HG02642 (cell line): Measurements from ENCODE around the gene CRB2.

Source experiments
- ATAC-seq: cut with Tn5 transposase; IDR thresholded peaks from one replicate; pipeline ENCODE4 v1.9.1; 2021; ENCODE audit warnings: mild to moderate bottlenecking; ENCODE audit not compliant: unreplicated experiment, poor library complexity

The CRB2 gene

DNA sequence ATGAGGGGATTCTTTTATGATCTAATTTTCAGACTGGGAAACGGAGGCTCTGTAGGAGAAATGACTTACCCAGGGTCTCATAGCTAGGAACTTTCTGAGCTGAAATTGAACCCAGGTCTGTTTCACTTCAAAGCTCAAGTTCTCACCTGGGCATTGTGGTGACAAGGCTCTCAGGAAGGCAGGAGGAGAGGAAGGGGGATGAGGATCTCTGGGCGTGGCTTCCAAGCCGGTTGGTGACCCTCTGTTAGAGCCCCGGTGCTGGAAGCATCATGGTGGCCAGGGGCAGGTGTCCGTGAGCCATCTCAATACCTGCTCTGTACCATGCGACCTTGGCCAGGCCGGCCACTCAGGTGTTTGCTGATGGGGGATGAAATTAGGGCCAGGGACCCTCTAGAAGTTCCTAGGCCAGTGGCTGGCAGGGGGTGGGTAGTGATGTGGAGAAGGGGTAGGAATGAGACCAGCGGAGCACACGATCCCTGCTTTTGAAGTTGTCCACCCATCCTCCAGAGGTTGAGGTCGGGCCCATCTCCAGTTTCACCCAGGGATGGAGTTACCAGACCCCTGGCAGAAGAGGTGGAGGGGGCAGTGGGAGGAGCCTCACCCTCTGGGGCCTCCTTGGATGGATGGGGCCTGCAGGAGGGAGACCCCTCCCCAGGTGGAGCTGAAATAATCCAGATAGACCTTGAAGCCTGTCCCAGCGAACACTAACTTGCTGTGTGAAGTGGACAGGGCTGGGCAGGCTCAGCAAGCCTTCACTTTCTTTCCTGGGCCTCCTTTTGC, 5.9 kb downstream of the CRB2 start:
- ATAC-seq, result no peak

DNA sequence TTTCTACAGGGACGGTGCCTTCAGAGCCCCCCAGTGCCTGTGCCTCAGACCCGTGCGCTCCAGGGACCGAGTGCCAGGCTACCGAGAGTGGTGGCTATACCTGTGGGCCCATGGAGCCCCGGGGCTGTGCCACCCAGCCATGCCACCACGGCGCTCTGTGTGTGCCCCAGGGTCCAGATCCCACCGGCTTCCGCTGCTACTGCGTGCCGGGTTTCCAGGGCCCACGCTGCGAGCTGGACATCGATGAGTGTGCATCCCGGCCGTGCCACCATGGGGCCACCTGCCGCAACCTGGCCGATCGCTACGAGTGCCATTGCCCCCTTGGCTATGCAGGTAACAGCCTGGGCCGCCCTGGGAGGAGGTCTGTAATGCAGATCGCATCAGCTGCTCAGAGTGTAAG, 6.9 kb downstream of the CRB2 start:
- ATAC-seq, result no peak

DNA sequence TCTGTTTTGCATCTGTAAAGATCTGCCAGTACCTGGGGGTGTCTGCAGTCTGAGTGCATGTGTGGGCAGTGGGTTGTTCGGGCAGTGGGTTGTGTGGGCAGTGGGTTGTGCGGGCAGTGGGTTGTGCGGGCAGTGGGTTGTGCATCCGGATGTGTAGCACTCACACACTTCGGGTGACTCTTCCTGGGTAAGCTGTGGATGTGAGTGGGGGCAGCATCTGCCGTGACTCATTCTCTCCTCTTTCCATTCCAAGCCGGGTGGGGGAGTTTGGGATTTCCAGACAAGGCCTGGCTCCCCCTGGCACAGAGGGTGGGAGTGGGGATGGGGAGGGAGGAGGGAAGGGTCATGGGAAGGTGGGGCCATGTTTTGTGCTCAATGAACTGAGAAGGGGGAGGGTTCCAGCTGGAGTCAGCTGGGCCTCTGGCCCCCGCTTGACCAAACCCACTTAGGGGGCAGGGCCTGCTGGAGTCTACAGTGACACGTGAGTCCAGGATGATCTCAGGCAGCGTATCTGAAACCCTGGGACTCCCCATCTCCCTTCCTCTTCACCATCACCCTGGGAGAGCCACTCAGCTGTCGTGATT, 8.3 kb downstream of the CRB2 start:
- no peak for ATAC-seq

DNA sequence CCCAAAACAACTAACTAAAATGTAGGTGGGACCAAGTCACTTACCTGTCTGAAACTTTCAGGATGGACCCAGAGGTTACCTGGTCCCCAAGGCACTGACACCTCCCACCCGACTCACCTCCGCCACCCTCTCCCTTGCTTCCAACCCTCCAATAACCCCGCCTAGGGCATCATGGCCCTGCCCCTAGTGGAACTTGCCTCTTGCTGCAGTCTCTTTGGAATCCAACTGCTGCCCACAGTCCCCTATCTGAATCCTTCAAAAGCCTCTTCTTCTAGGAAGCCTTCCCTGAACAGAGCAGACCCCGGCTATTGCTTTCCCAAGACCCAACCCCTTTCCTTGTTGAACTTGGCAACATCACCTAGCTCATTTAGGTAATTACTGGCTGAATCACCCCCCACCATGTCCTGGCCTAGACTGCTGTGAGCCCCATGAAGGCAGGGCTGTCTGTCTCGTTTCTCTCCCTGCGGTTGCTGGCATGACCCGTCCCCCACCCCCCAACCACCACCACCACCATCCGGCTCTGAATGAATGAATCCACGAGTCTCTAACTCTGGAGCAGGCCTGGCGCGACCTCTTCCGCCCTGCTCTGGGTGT, 9.4 kb downstream of the CRB2 start:
- ATAC-seq, result no peak

DNA sequence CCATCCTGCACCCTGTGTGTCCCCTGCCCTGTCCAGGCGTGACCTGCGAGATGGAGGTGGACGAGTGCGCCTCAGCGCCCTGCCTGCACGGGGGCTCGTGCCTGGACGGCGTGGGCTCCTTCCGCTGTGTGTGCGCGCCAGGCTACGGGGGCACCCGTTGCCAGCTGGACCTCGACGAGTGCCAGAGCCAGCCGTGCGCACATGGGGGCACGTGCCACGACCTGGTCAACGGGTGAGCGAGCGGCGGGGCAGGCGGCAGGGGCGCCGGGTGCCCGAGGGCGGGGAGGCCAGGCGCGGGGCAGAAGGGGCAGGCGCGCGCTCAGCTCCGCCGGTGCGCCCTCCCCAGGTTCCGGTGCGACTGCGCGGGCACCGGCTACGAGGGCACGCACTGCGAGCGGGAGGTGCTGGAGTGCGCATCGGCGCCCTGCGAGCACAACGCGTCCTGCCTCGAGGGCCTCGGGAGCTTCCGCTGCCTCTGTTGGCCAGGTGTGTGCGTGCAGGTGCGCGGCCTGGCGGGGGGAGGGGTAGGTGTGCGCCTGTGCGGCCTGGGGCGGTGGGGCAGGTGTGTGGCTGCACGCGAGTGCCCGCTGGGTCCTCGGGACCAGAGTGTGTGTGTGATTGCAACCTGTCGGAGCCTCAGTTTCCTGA, 10.0 kb downstream of the CRB2 start:
- ATAC-seq, result no peak

DNA sequence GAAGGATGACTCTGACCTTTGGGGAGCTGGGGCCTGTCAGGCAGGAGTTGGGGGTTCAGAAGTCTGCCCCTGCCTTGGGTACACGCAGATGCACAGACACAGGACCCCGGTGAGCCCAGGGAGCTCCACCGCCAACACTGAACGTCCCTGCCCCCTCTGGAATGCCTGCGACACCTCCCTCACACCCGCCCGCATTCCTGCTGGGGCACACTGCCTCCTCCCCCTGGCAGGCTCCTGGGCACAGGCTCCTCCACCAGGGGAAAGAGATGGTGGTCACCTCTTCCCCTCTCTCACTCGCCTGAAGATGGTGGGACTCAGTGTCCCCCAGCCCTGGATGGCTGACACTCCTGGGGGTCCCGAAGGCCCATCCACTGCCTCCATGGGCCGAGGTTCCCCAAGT, 12.0 kb downstream of the CRB2 start:
- no peak for ATAC-seq

GRCh38 chr9:123368536-123369153, 12.6 kb downstream of the CRB2 start:
- ATAC-seq, result no peak

GRCh38 chr9:123369296-123369695, 13.3 kb downstream of the CRB2 start:
- no peak for ATAC-seq

- no peak for ATAC-seq
These were observed 14.1 kb downstream of the CRB2 start for GRCh38 chr9:123370108-123370507.

- no peak for ATAC-seq
These were observed 14.7 kb downstream of the CRB2 start for GRCh38 chr9:123370526-123371227.

DNA sequence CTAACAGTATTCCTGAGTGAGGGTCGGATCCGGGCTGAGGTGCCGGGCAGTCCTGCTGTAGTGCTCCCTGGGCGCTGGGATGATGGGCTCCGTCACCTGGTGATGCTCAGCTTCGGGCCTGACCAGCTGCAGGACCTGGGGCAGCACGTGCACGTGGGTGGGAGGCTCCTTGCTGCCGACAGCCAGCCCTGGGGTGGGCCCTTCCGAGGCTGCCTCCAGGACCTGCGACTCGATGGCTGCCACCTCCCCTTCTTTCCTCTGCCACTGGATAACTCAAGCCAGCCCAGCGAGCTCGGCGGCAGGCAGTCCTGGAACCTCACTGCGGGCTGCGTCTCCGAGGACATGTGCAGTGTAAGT, 15.2 kb downstream of the CRB2 start:
- ATAC-seq, result no peak

GRCh38 chr9:123371805-123372590, 16.0 kb downstream of the CRB2 start:
- ATAC-seq, result no peak

DNA sequence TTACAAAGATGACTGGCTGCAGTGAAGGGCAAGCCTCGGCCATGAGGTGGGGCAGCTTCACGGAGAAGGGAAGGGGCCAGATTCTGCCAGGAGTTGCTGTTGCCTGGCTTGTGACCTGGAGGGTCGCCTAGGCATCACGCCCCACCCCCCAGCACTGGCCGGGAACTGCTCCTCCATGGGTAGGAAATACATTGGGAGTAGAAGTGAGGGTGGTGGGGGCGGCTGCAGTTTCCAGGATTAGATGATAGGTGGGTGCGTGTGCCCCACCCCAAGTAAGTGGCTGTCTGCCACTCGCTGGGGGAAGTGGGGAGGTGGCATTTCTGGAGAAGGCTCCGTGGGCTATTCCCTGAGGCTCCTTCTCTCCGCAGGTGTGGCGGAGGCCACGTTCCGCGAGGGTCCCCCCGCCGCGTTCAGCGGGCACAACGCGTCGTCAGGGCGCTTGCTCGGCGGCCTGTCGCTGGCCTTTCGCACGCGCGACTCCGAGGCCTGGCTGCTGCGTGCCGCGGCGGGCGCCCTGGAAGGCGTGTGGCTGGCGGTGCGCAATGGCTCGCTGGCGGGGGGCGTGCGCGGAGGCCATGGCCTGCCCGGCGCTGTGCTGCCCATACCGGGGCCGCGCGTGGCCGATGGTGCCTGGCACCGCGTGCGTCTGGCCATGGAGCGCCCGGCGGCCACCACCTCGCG, 16.9 kb downstream of the CRB2 start:
- ATAC-seq, result no peak

GRCh38 chr9:123373447-123373923, 17.5 kb downstream of the CRB2 start:
- no peak for ATAC-seq

- ATAC-seq, result no peak
These were observed 17.9 kb downstream of the CRB2 start for GRCh38 chr9:123373946-123374345.

- no peak for ATAC-seq
These were observed 19.6 kb downstream of the CRB2 start for GRCh38 chr9:123375469-123376132.

DNA sequence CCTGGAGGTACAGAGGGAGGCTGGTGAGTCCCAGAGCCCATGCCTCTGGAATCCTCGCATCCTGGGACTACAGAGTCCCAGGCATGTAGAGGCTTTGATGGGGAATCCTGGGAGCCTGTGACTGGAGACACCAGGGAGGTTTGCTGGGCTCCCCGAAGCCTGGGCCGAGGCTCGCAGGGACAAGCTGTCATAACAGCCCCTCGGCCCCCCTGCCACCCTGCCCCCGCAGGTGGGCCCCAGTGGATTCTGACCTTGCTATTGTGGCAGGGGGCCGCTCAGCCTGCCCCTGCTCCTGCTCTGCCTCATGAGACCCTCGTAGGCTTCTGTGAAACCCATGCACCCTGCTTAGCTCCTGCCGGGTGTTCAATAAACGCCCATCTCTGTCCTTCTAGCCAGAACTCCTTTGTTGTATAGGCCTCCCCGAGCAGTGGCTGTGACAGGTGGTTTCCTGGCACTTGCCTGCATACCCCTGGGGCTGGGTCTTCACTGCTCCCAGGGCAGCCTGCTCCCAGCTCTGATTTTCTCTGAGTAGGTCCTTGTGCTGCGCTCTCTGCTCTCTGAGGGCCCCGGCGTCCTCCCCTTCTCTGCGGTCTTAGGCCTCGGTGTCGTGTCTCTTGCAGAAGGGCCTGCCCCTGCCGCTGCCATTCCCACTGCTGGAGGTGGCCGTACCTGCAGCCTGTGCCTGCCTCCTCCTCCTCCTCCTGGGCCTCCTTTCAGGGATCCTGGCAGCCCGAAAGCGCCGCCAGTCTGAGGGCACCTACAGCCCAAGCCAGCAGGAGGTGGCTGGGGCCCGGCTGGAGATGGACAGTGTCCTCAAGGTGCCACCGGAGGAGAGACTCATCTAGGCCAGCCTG, 20.4 kb downstream of the CRB2 start:
- no peak for ATAC-seq
